Natural killer cell (primary cell): ENCODE measurements around the gene TSNAX. TPM values are rescaled to one million over a fixed set of nuclear protein-coding genes. Genes with fewer than 3 reads are reported as not detected.
"Not testable (repeated sequence)": the region's sequence is repeated elsewhere in the genome, so short reads cannot be mapped to it uniquely, and the experiment has no call there.

Experiments
- ATAC-seq, 3 donors: fragments of 150-1000 bp in 2 of 3; fragments of 200-7000 bp in 1 of 3; cut with Tn5 transposase; 1 replicate in 1 of 3; 2 replicates in 2 of 3; pipeline ENCODE4 v1.10.0; 2021; ENCODE audit warnings: mild to moderate bottlenecking in 2 of 3, moderate library complexity in 2 of 3
- DNase-seq, 2 donors: peaks; one replicate each; pipeline versions ENCODE4 v3.0.0 to v3.0.0-alpha.2; 2013 to 2021; ENCODE audit warnings: mixed read lengths in 1 of 2
- H3K27ac ChIP-seq: one replicate; pipeline ENCODE4 v1.5.1; 2013; ENCODE audit warnings: mild to moderate bottlenecking, low read length
- H3K27me3 ChIP-seq: one replicate; pipeline ENCODE4 v1.6.1; 2013; ENCODE audit warnings: low read length; ENCODE audit not compliant: control insufficient read depth, insufficient read depth
- H3K36me3 ChIP-seq: one replicate; pipeline ENCODE4 v1.6.1; 2013; ENCODE audit warnings: low read length; ENCODE audit not compliant: control insufficient read depth, insufficient read depth
- H3K4me1 ChIP-seq: one replicate; pipeline ENCODE4 v1.6.1; 2013; ENCODE audit warnings: low read length; ENCODE audit not compliant: control insufficient read depth, insufficient read depth
- H3K4me3 ChIP-seq: one replicate; pipeline ENCODE4 v1.5.1; 2013; ENCODE audit warnings: low read length
- H3K9me3 ChIP-seq: one replicate; pipeline ENCODE4 v1.6.1; 2013; ENCODE audit warnings: low read length; ENCODE audit not compliant: control insufficient read depth, insufficient read depth
- H3K27ac Mint-ChIP-seq, 2 donors: one replicate each; pipeline ENCODE4 v1.8.0; 2022; ENCODE audit warnings: mild to moderate bottlenecking in 2 of 2, mixed read lengths in 2 of 2, moderate library complexity in 1 of 2
- H3K27me3 Mint-ChIP-seq, 2 donors: one replicate each; pipeline ENCODE4 v1.8.0; 2022; ENCODE audit warnings: low read depth in 2 of 2, mixed read lengths in 2 of 2
- H3K36me3 Mint-ChIP-seq: one replicate; pipeline ENCODE4 v1.8.0; 2022; ENCODE audit warnings: mixed read lengths
- H3K4me1 Mint-ChIP-seq, 2 donors: one replicate each; pipeline ENCODE4 v1.8.0; 2022; ENCODE audit warnings: mixed read lengths in 2 of 2
- H3K4me3 Mint-ChIP-seq: one replicate; pipeline ENCODE4 v1.8.0; 2022; ENCODE audit warnings: mild to moderate bottlenecking, moderate library complexity, mixed read lengths
- H3K9me3 Mint-ChIP-seq, 2 donors: one replicate each; pipeline ENCODE4 v1.8.0; 2022; ENCODE audit warnings: mixed read lengths in 2 of 2
- WGBS: methylation state at CpG from one replicate; pipeline ENCODE4 v1.1.7; 2013; ENCODE audit warnings: missing lambda C conversion rate; ENCODE audit not compliant: insufficient coverage; 5-methylcytosine and 5-hydroxymethylcytosine counted together
- intact Hi-C: fragments of 100-400 bp; cut with micrococcal nuclease; formaldehyde crosslinking; loops from one replicate; pipeline ENCODE4 v1.14.2; 2022
- total RNA-seq, 4 donors: library from RNA; stranded (reverse); fragments of 120-200 nt in 1 of 4; gene quantifications; one replicate each; pipeline versions ENCODE4 v1.2.3 to v1.2.4, GENCODE V29; 2013 to 2022
- TF ChIP-seq, protein P1 (sequence below): fragments of 200-600 bp; IDR thresholded peaks from one replicate; pipeline ENCODE4 v1.8.0; 2022; ENCODE audit warnings: antibody characterized with exemption

TSNAX gene
- total RNA-seq, 3 donors from 2014 or later (not counting 1 experiment from before 2014, with no cell fraction given), result 35.6 to 49.3 (median 44.8) TPM

DNA sequence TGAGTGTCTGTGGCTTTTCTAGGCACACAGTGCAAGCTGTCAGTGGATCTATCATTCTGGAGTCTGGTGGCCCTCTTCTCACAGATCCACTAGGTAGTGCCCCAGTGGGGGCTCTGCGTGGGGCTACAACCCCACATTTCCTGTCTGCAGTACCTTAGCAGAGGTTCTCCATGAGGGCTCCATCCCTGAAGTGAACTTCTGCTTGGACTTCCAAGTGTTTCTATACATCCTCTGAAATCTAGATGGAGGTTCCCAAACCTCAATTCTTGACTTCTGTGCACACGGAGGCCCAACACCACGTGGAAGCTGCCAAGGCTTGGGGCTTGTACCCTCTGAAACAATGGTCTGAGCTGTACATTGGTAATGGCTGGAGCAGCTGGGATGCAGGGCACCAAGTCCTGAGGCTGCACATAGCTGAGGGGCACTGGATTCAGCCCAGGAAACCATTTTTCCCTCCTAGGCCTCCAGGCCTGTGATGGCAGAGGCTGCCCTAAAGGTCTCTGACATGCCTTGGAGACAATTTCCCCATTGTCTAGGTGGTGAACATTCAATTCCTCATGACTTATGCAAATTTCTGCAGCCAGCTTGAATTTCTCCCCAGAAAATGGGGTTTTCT lies 29.2 kb upstream of the TSNAX start:
- 76% methylated on average over 3 of the region's 3 CpGs for WGBS
- H3K4me3 ChIP-seq, result no peak overlapping the region
- intact Hi-C loops, result no loop called here
- TF ChIP-seq, protein P1, sequence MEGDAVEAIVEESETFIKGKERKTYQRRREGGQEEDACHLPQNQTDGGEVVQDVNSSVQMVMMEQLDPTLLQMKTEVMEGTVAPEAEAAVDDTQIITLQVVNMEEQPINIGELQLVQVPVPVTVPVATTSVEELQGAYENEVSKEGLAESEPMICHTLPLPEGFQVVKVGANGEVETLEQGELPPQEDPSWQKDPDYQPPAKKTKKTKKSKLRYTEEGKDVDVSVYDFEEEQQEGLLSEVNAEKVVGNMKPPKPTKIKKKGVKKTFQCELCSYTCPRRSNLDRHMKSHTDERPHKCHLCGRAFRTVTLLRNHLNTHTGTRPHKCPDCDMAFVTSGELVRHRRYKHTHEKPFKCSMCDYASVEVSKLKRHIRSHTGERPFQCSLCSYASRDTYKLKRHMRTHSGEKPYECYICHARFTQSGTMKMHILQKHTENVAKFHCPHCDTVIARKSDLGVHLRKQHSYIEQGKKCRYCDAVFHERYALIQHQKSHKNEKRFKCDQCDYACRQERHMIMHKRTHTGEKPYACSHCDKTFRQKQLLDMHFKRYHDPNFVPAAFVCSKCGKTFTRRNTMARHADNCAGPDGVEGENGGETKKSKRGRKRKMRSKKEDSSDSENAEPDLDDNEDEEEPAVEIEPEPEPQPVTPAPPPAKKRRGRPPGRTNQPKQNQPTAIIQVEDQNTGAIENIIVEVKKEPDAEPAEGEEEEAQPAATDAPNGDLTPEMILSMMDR, result no peak
- Mint-ChIP-seq H3K27me3 (peaks cover 17 to 44% of the 10 kb centered on the region in 2 donors), H3K4me1 (no peaks in the 10 kb centered on the region), H3K36me3 (no peaks in the 10 kb centered on the region), H3K4me3 (no peak overlapping the region), H3K27ac (no peak overlapping the region), H3K9me3 (no peaks in the 10 kb centered on the region)
- no peaks in the 10 kb centered on the region for H3K4me1 ChIP-seq
- no peaks in the 10 kb centered on the region for H3K27me3 ChIP-seq
- no peak overlapping the region for H3K27ac ChIP-seq
- DNase-seq, result no peak
- H3K9me3 ChIP-seq, result peaks cover 11% of the 10 kb centered on the region
- no peaks in the 10 kb centered on the region for H3K36me3 ChIP-seq
- no peak for ATAC-seq

DNA sequence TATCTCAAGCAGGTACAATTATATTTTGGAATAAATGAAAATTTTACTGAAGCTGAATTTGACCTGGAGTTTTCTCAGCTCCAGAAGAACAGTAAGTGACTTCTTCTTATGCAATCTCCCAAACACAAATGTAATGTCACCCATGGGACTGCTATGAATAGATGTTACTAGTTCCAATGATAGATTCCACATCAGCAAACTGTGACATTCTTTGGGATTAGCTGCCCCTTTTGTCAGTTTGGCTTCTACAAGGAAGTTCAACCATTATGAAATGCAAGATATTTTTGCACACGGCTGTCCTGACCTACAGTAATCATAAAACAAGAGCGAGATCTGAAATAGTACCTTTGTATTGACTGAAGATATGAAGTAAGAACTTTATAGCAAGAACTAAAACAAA lies 27.8 kb upstream of the TSNAX start:
- Histone ChIP-seq H3K9me3 (peaks cover 11% of the 10 kb centered on the region), H3K27me3 (no peaks in the 10 kb centered on the region), H3K36me3 (no peaks in the 10 kb centered on the region), H3K27ac (no peak overlapping the region), H3K4me1 (no peaks in the 10 kb centered on the region), H3K4me3 (no peak overlapping the region)
- DNase-seq (no peak), ATAC-seq (no peak)
- WGBS, result 83% methylated on average over 2 of the region's 2 CpGs
- Mint-ChIP-seq H3K27ac (no peak overlapping the region), H3K27me3 (peaks cover 19 to 51% of the 10 kb centered on the region in 2 donors), H3K9me3 (no peaks in the 10 kb centered on the region), H3K4me1 (no peaks in the 10 kb centered on the region), H3K4me3 (no peak overlapping the region), H3K36me3 (no peaks in the 10 kb centered on the region)
- intact Hi-C loops, result no loop called here
- TF ChIP-seq, protein P1, result no peak

DNA sequence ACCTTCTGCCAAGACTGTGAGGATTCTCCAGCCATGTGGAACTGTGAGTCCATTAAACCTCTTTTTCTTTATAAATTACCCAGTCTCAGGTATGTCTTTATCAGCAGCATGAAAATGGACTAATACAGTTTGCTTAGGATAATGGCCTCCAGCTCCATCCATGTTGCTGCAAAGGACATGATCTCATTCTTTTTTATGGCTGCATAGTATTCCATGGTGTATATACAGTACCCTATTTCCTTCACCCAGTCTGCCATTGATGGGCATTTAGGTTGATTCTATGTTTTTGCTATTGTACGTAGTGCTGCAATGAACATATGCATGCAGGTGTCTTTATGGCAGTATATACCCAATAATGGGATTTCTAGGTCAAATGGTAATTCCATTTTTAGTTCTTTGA lies 25.3 kb upstream of the TSNAX start:
- H3K36me3 Mint-ChIP-seq, H3K27ac ChIP-seq, DNase-seq, H3K9me3 Mint-ChIP-seq, H3K4me1 Mint-ChIP-seq, H3K4me3 ChIP-seq, H3K36me3 ChIP-seq, H3K4me3 Mint-ChIP-seq, ATAC-seq, intact Hi-C loops, H3K27ac Mint-ChIP-seq, H3K27me3 ChIP-seq, H3K4me1 ChIP-seq: not testable (repeated sequence)
- no CpG with 5 or more reads among the region's 1 CpG for WGBS
- H3K27me3 Mint-ChIP-seq, result peaks cover 20 to 47% of the 10 kb centered on the region in 2 donors
- H3K9me3 ChIP-seq, result peaks cover 11% of the 10 kb centered on the region

DNA sequence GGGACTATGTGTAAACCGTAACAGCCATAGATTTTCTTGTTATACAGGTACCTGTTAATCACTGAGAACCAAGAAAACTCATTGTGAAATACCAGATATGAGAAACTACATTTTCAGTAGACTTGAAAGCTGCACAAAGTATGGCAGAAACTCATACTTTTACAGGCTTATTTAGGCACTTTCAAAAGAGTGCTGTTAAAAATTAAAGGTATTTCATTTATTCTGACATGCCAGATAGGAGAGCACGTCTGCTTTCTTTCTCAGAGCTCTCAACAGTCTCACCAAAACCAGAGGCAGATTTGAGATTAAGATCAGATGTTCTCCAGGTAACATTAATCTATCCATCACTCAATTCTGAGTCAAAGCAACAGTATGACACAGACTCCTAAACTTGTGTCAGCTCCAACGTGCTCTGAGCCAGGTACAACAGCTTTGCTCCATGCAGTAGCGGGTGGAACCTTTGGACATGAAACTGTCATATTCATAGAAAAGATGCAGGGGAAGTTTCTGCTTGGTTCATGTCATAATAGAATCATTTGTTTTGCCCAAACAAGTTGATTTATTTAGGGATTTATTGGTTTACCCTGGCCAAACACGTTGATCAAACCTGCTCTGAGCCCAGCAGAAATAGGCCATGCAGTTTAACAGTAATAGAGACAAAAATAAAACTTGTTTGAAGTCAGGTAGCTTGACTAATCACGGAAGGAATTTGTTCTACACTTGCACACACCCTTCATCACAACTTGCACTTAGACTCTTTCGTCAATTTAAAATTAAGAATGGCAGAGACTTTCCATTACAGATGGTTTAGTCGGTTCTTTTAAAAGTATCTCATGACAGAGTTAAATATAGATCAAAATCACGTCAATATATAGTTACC lies 20.8 kb upstream of the TSNAX start:
- intact Hi-C loops, result no loop called here
- H3K36me3 Mint-ChIP-seq, result no peaks in the 10 kb centered on the region
- no peak overlapping the region for H3K27ac ChIP-seq
- WGBS, result 89% methylated on average over 7 of the region's 9 CpGs
- TF ChIP-seq, protein P1, result no peak
- H3K27me3 Mint-ChIP-seq, result peaks cover 28 to 45% of the 10 kb centered on the region in 2 donors
- no peak for DNase-seq
- no peaks in the 10 kb centered on the region for H3K27me3 ChIP-seq
- H3K4me3 ChIP-seq, result no peak overlapping the region
- no peaks in the 10 kb centered on the region for H3K4me1 Mint-ChIP-seq
- H3K9me3 ChIP-seq, result no peaks in the 10 kb centered on the region
- H3K27ac Mint-ChIP-seq, result no peak overlapping the region
- no peak for ATAC-seq
- no peaks in the 10 kb centered on the region for H3K36me3 ChIP-seq
- no peaks in the 10 kb centered on the region for H3K9me3 Mint-ChIP-seq
- no peak overlapping the region for H3K4me3 Mint-ChIP-seq
- H3K4me1 ChIP-seq, result no peaks in the 10 kb centered on the region
